Body of pancreas (tissue), 4 donors: Measurements from ENCODE around the gene SLC1A7. TPM values are rescaled to one million over a fixed set of nuclear protein-coding genes. Genes with fewer than 3 reads are reported as not detected.
A peak's percentile ranks its signal among the peaks of the same experiment; 100 is the strongest.

ENCODE experiments used
- ATAC-seq: fragments of 150-250 bp; one replicate; pipeline ENCODE4 v1.9.1; 2016
- DNase-seq, 4 donors: peaks; one replicate each; pipeline ENCODE4 v3.0.0-alpha.2; 2019
- H3K27ac ChIP-seq, 4 donors: fragments of 200-600 bp; sonication (generic); 1 replicate in 3 of 4; 2 replicates in 1 of 4; pipeline versions ENCODE4 v1.5.1 to v1.6.1; 2016 to 2019; ENCODE audit warnings: mild to moderate bottlenecking in 1 of 4, mixed read lengths in 1 of 4, moderate library complexity in 1 of 4
- H3K27me3 ChIP-seq, 2 donors: fragments of 200-600 bp; sonication (generic); one replicate each; pipeline ENCODE4 v1.6.0; 2016; ENCODE audit warnings: mild to moderate bottlenecking in 1 of 2
- H3K36me3 ChIP-seq, 2 donors: fragments of 200-600 bp; sonication (generic); replicated peaks in 1 of 2; 2 replicates each; pipeline ENCODE4 v1.5.1; 2016; ENCODE audit warnings: low read depth in 2 of 2; ENCODE audit not compliant: insufficient read depth in 1 of 2
- H3K4me1 ChIP-seq: fragments of 200-600 bp; sonication (generic); one replicate; pipeline ENCODE4 v1.6.0; 2016
- H3K4me3 ChIP-seq, 2 donors: fragments of 200-600 bp; sonication (generic); 1 replicate in 1 of 2; 2 replicates in 1 of 2; pipeline ENCODE4 v1.5.1; 2016 to 2019
- H3K9me3 ChIP-seq, 3 donors: fragments of 200-600 bp; sonication (generic); 1 replicate in 2 of 3; 2 replicates in 1 of 3; pipeline ENCODE4 v1.5.1; 2016
- POLR2A ChIP-seq, 3 donors: fragments of 450-650 bp; IDR thresholded peaks; one replicate each; pipeline ENCODE4 v1.6.1; 2016; ENCODE audit warnings: antibody characterized with exemption in 3 of 3, mild to moderate bottlenecking in 2 of 3
- whole genome bisulfite sequencing, 2 donors: methylation state at CpG; one replicate each; pipeline ENCODE4 v1.1.5; 2017; 5-methylcytosine and 5-hydroxymethylcytosine counted together
- intact Hi-C: fragments of 100-400 bp; cut with DNase I; formaldehyde crosslinking; loops from one replicate; pipeline ENCODE4 v1.15.1; 2023
- total RNA-seq, 2 donors: library from RNA; depleted of rRNA; stranded (reverse); fragments of >200 nt; gene quantifications; one replicate each; pipeline ENCODE4 v1.1.0, GENCODE V29; 2016
- TF ChIP-seq, protein P1 (sequence below), 7 experiments: fragments of 450-650 bp in 4 of 7; fragments of 200-600 bp in 3 of 7; sonication (generic) in 3 of 7; IDR thresholded peaks; one replicate each; pipeline ENCODE4 v1.5.1; 2016 to 2019; ENCODE audit warnings: antibody characterized with exemption in 7 of 7

SLC1A7 gene
- total RNA-seq, 2 donors from 2014 or later = not detected

DNA sequence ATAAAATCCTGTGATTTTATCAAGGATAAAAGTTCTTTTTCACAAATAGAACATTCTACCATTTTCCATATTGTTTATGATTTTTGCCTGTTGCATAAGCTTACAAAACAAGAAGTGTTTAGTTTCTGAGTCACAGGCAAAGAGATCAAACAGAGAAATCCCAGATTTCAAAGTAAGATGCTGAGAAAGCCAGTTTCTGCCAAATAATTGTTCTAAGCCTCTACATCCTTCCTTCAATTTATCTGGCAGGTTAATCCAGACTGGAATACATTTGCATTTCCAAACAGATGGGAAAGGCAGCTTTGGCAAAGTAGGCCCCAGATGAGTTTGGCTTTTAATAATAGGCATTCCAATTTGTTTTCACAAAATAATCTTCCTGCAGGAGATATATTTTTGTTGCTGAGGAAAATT, 2.5 kb downstream of the SLC1A7 start:
- Histone ChIP-seq H3K9me3 (no peaks in the 10 kb centered on the region), H3K27ac (no peak overlapping the region), H3K4me3 (no peak overlapping the region), H3K27me3 (no peaks in the 10 kb centered on the region), H3K36me3 (no peaks in the 10 kb centered on the region), H3K4me1 (peaks cover 3% of the 10 kb centered on the region)
- TF ChIP-seq, protein P1, sequence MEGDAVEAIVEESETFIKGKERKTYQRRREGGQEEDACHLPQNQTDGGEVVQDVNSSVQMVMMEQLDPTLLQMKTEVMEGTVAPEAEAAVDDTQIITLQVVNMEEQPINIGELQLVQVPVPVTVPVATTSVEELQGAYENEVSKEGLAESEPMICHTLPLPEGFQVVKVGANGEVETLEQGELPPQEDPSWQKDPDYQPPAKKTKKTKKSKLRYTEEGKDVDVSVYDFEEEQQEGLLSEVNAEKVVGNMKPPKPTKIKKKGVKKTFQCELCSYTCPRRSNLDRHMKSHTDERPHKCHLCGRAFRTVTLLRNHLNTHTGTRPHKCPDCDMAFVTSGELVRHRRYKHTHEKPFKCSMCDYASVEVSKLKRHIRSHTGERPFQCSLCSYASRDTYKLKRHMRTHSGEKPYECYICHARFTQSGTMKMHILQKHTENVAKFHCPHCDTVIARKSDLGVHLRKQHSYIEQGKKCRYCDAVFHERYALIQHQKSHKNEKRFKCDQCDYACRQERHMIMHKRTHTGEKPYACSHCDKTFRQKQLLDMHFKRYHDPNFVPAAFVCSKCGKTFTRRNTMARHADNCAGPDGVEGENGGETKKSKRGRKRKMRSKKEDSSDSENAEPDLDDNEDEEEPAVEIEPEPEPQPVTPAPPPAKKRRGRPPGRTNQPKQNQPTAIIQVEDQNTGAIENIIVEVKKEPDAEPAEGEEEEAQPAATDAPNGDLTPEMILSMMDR (IDR thresholded peaks at IDR 0.05) = no peak
- TF ChIP-seq POLR2A (IDR thresholded peaks at IDR 0.05) = no peak
- DNase-seq = no peak
- no peak for ATAC-seq
- intact Hi-C loops = no loop called here

DNA sequence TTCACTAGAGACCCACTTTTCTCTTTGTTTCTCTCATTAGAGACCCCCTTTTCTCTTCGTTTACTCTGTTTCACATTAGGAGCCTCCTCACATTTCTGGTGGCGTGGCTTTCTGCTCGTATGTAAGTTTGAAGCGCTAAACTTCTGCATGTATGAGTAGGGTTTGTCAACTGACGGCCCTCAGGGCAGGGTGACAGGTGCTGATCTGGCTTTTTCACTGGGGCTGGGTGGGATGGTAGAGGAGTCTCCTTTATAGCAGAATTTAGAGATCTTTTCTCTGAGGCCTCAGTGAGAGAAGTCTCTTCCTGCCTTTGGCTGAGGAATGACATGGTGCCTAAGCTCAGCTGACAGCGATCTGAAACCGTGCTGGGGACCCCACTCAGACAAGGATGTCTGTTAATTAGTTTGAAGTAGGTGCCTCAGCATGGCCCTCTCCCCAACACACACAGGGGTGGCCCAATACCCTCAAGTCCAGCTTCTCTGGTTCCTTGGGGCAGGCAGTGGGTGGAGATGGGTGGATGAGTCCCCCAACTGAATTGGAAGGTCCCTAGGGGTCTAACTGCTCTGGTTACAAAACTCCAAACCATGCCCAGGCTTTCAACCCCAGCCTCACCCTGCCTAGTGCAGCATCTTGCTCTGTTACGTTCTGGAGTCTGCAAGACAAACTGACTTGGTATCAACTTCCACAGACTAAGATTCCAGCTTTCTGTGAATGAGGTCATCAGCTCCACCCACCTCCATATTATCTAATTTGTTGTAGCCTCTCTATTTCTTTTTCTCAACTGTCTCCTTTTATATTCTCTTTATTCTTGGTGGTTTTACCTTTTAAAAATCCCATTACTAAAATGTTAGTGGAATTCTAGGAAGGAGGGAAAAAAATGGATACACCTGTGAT, 3.2 kb downstream of the SLC1A7 start:
- WGBS, 2 donors = 83% methylated on average over 8 of the region's 8 CpGs
- intact Hi-C loops = no loop called here
- H3K36me3 ChIP-seq = no peaks in the 10 kb centered on the region
- H3K4me1 ChIP-seq = no peaks in the 10 kb centered on the region
- ATAC-seq = no peak
- no peak overlapping the region for H3K27ac ChIP-seq
- no peak for DNase-seq
- H3K9me3 ChIP-seq = no peaks in the 10 kb centered on the region
- TF ChIP-seq, protein P1 (IDR thresholded peaks at IDR 0.05) = no peak
- no peak for TF ChIP-seq POLR2A (IDR thresholded peaks at IDR 0.05)
- H3K27me3 ChIP-seq = no peaks in the 10 kb centered on the region
- H3K4me3 ChIP-seq = no peak overlapping the region

DNA sequence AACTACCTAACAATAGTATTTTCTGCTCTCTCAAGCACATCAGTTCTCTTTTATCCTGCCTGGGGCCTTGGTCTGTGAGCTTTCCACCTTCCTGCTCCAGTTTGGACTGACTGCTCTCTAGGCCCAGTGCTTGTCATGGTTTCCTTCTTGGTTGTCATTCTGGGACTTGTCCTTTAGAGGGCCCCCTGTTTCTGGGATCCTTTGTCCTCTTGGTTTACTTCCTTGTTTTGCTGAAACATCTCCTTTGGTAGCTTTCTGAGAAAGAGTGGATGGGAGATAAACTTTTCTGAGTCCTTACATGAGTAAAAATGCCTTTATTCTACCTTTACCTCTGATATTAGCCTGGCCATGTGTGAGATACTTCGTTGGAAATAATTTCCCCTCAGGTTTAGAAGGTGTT, 4.7 kb downstream of the SLC1A7 start:
- no peaks in the 10 kb centered on the region for H3K9me3 ChIP-seq
- intact Hi-C loops = no loop called here
- WGBS, 2 donors = 70 to 75% methylated on average over 1 of the region's 1 CpG
- ATAC-seq (no peak), DNase-seq (no peak)
- H3K4me3 ChIP-seq = no peak overlapping the region
- H3K27ac ChIP-seq = no peak overlapping the region
- no peaks in the 10 kb centered on the region for H3K36me3 ChIP-seq
- TF ChIP-seq, protein P1 (IDR thresholded peaks at IDR 0.05) = no peak
- no peak for TF ChIP-seq POLR2A (IDR thresholded peaks at IDR 0.05)
- H3K4me1 ChIP-seq = no peaks in the 10 kb centered on the region
- H3K27me3 ChIP-seq = no peaks in the 10 kb centered on the region

DNA sequence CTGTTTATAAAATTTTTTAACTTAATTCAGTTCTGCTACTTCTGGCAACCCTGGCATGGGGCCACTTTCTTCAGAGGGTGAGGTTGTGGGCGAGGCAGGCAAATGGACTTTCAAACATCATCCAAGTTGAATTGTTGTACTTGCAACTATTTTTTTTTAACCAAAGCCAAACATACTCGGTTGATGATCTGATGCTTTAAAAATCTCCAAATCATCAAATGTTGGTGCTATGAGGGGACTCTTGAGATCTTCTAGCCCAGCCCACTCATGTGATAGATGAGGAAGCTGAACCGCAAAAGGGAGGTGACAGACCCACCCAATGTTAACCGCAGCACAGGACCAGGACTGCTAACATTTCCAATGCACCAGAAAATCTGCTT, 6.7 kb downstream of the SLC1A7 start:
- peak; percentile 33 for ATAC-seq
- Histone ChIP-seq H3K27ac (no peak overlapping the region), H3K36me3 (no peaks in the 10 kb centered on the region), H3K27me3 (no peaks in the 10 kb centered on the region), H3K4me1 (no peaks in the 10 kb centered on the region), H3K9me3 (no peaks in the 10 kb centered on the region), H3K4me3 (no peak overlapping the region)
- DNase-seq = no peak
- intact Hi-C loops = no loop called here
- WGBS, 2 donors = 69 to 81% methylated on average over 4 of the region's 4 CpGs
- TF ChIP-seq, protein P1 (IDR thresholded peaks at IDR 0.05) = no peak
- TF ChIP-seq POLR2A (IDR thresholded peaks at IDR 0.05) = no peak
